Skeletal muscle tissue (tissue), 4 donors: Measurements from ENCODE around the gene EIPR1. TPM values are rescaled to one million over a fixed set of nuclear protein-coding genes. Genes with fewer than 3 reads are reported as not detected.

Experiments used
- H3K27ac ChIP-seq: one replicate; pipeline ENCODE4 v1.7.0; 2013; ENCODE audit warnings: mild to moderate bottlenecking, low read depth, low read length, inconsistent platforms
- H3K27me3 ChIP-seq, 3 donors: one replicate each; pipeline ENCODE4 v1.7.0; 2013; ENCODE audit warnings: low read length in 3 of 3; ENCODE audit not compliant: control insufficient read depth in 3 of 3, insufficient read depth in 3 of 3
- H3K36me3 ChIP-seq, 3 donors: one replicate each; pipeline ENCODE4 v1.7.0; 2013; ENCODE audit warnings: low read length in 3 of 3; ENCODE audit not compliant: control insufficient read depth in 3 of 3, insufficient read depth in 3 of 3
- H3K4me1 ChIP-seq, 3 donors: one replicate each; pipeline ENCODE4 v1.7.0; 2013; ENCODE audit warnings: low read length in 3 of 3, mild to moderate bottlenecking in 3 of 3; ENCODE audit not compliant: control insufficient read depth in 3 of 3, insufficient read depth in 3 of 3
- H3K4me3 ChIP-seq, 3 donors: one replicate each; pipeline ENCODE4 v1.7.0; 2013; ENCODE audit warnings: low read length in 3 of 3
- H3K9ac ChIP-seq, 3 donors: one replicate each; pipeline ENCODE4 v1.7.0; 2013; ENCODE audit warnings: low read length in 3 of 3, mild to moderate bottlenecking in 3 of 3, moderate library complexity in 2 of 3, low read depth in 1 of 3
- H3K9me3 ChIP-seq, 3 donors: one replicate each; pipeline ENCODE4 v1.7.0; 2013; ENCODE audit warnings: low read length in 3 of 3; ENCODE audit not compliant: control insufficient read depth in 3 of 3
- total RNA-seq: library from RNA; depleted of rRNA; stranded (reverse); fragments of >200 nt; gene quantifications from one replicate; pipeline ENCODE4 v1.2.3, GENCODE V29; 2014
- donor health status: Osteomylitis.

The EIPR1 gene
- total RNA-seq, 1 donor from 2014 or later: 12.0 TPM

DNA sequence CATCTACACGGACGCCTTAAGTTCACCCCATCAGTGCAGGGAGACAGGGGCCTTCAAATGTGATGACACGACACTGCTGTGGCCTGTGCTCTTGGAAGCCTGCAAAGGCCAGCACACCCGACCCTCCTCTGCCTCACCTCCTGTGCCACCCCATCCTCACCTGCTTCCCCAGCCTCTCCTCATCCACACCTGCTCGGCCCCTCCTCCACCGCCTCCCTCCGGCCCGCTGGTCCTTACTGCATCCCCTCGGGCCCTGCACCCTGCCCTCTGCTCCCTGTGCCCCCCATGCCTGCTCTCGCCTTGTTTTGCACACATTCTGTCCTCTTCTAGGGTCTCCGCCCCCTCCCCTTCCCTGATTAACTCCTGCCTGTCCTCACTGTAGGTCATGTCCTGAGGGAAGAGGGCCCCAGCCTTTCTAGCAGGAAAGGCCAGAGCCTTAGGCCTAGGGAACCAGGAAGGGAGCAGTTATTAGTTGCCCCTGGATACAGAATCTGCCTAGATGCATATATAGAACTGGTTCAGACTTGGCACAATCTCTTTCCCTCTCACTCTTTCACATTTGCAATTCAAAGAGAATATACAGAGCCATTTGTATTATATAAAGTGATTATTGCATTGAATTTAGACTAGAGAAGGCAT lies 41.3 kb upstream of the EIPR1 start:
- Histone ChIP-seq H3K4me1 (no peaks in the 10 kb centered on the region), H3K27me3 (no peaks in the 10 kb centered on the region), H3K9ac (no peak overlapping the region), H3K27ac (no peak overlapping the region), H3K9me3 (no peaks in the 10 kb centered on the region), H3K36me3 (peaks cover 30 to 52% (median 33%) of the 10 kb centered on the region in 3 donors), H3K4me3 (no peak overlapping the region)

DNA sequence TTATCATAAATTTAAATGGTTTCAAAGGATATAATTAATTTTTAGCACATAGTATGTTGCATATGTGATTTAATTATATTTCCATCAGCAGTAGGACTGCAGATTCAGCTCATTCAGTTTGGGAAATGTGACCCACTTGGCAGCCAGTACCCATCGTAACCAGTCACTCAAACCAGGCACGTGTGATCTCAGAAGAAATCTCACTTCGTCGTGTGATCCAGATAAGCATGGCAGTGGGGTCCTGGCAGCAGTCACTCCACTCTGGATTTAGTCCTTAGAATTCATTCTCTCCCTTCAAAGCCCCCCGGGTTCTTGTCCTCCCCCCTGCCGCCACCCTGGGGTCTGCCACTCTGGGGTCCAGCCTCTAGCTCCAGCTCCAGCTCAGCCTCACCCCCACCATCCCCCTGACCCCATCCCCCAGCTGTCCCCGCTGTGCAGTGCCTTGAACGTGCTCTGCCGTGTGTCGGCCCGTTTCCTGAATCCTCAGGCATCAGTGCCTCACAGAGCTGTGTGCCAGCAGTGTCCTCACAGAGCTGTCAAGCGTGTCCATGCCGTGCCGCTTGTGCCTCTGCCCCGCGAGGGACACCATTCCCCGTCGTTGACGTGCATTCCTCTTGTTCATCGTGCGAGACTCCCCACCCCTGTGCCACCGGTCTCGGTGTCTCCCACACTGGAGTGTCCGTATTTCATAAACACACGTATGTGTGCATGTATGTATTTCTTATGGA lies 36.7 kb upstream of the EIPR1 start:
- no peaks in the 10 kb centered on the region for H3K9me3 ChIP-seq
- no peak overlapping the region for H3K9ac ChIP-seq
- no peak overlapping the region for H3K27ac ChIP-seq
- H3K36me3 ChIP-seq: peaks cover 6 to 21% (median 9%) of the 10 kb centered on the region in 3 donors
- H3K4me1 ChIP-seq: no peaks in the 10 kb centered on the region
- H3K4me3 ChIP-seq: no peak overlapping the region
- H3K27me3 ChIP-seq: no peaks in the 10 kb centered on the region

DNA sequence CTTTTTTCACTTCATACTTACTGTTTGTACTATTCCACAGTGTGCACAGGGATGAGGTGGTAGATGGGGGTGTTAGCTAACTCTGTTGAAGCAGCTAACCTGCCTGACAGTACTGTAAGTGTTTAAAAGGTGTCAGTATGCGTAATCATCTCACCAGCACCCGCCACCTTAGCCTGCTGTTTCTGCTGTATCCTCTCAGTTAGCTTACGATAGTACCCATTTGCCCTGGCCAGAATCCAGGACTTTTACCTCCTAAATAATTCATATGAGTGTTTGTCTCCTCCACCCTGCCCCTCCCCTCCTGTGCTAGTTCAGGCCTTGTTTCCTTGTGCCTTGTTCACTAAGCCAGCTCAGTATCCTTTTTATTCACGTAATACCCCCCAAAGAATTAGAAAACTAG lies 36.1 kb upstream of the EIPR1 start:
- Histone ChIP-seq H3K4me1 (no peaks in the 10 kb centered on the region), H3K27me3 (no peaks in the 10 kb centered on the region), H3K9ac (no peak overlapping the region), H3K9me3 (no peaks in the 10 kb centered on the region), H3K27ac (no peak overlapping the region), H3K4me3 (no peak overlapping the region), H3K36me3 (peaks cover 6 to 20% (median 8%) of the 10 kb centered on the region in 3 donors)

DNA sequence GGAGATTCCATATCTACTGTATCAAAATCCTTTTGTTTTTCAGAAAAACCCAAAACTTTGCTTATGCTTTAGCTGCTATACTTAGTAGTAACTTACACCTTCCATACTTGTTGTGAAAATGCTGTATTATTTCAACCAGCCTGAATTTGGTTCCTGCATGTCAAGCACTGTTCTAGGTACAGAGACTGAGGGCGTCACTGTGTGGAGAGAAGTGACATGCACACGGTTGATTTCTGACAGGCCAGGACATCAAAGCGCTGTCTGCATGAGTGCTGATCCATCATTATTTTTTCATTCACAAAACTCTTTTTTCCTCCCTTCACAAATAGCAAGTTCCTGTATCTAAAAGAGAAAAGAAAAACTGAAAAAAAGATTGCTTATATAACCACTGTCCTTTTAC lies 33.5 kb upstream of the EIPR1 start:
- Histone ChIP-seq H3K4me3 (no peak overlapping the region), H3K36me3 (peaks cover 3 to 17% (median 7%) of the 10 kb centered on the region in 3 donors), H3K9ac (no peak overlapping the region), H3K4me1 (peaks cover 0 to 4% (median 3%) of the 10 kb centered on the region in 3 donors), H3K27ac (no peak overlapping the region), H3K27me3 (no peaks in the 10 kb centered on the region), H3K9me3 (no peaks in the 10 kb centered on the region)

GRCh38 chr2:3409627-3410170 lies 32.1 kb upstream of the EIPR1 start:
- H3K9ac ChIP-seq: no peak overlapping the region
- H3K36me3 ChIP-seq: peaks cover 3 to 6% (median 3%) of the 10 kb centered on the region in 3 donors
- no peak overlapping the region for H3K4me3 ChIP-seq
- H3K27me3 ChIP-seq: no peaks in the 10 kb centered on the region
- no peak overlapping the region for H3K27ac ChIP-seq
- H3K9me3 ChIP-seq: no peaks in the 10 kb centered on the region
- peaks cover 0 to 4% (median 3%) of the 10 kb centered on the region in 3 donors for H3K4me1 ChIP-seq

- Histone ChIP-seq H3K4me3 (no peak overlapping the region), H3K9ac (no peak overlapping the region), H3K27me3 (no peaks in the 10 kb centered on the region), H3K27ac (no peak overlapping the region), H3K4me1 (peaks cover 0 to 4% (median 3%) of the 10 kb centered on the region in 3 donors), H3K9me3 (no peaks in the 10 kb centered on the region), H3K36me3 (peaks cover 0 to 3% (median 0%) of the 10 kb centered on the region in 3 donors)
Observed at GRCh38 chr2:3408781-3409180, 31.2 kb upstream of the EIPR1 start.

DNA sequence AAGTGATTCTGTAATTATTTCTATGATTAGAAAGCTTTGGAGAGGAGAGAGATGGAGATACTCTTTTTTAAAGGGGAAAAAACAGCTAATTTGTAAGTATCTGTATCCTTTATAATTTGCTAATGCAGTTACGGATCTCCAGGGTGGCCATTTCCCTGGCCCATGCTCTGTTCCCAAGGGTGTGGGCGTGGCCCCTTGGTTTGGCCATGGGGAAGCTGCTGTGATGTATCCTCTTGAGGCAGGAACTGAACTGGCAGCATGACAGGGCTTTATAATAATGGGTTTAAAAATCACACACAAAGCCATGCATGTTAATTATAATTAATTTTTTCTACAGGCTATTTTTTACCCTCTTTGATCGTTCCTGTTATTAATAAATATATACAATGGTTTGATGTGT lies 28.9 kb upstream of the EIPR1 start:
- Histone ChIP-seq H3K27me3 (no peaks in the 10 kb centered on the region), H3K4me3 (no peak overlapping the region), H3K4me1 (peaks cover 0 to 4% (median 3%) of the 10 kb centered on the region in 3 donors), H3K36me3 (peaks cover 4 to 12% (median 10%) of the 10 kb centered on the region in 3 donors), H3K9ac (no peak overlapping the region), H3K27ac (no peak overlapping the region), H3K9me3 (no peaks in the 10 kb centered on the region)

GRCh38 chr2:3405876-3406275 lies 28.3 kb upstream of the EIPR1 start:
- Histone ChIP-seq H3K27me3 (no peaks in the 10 kb centered on the region), H3K9me3 (no peaks in the 10 kb centered on the region), H3K4me1 (peaks cover 2 to 8% (median 3%) of the 10 kb centered on the region in 3 donors), H3K4me3 (no peak overlapping the region), H3K9ac (no peak overlapping the region), H3K27ac (no peak overlapping the region), H3K36me3 (peaks cover 7 to 14% (median 12%) of the 10 kb centered on the region in 3 donors)

DNA sequence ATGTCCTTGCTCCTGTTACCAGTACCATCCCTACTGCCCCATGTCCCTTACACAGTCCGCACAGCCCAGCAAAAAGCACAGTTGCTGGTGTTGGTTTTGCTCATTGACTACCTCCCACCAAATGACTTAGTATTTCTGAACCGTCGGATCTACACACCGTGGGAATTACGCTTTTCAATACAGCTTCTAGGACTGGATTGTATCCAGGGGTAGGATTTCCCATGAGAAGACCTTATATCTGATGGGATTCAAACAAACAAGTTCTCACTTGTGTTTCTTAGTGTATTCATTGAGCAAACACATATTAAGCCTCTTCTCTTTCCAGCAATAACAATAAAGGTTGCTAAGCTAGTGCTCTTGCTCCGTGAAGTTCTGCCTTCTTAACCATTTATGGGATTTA lies 27.7 kb upstream of the EIPR1 start:
- peaks cover 3 to 14% (median 7%) of the 10 kb centered on the region in 3 donors for H3K4me1 ChIP-seq
- H3K27ac ChIP-seq: no peak overlapping the region
- peaks cover 8 to 16% (median 12%) of the 10 kb centered on the region in 3 donors for H3K36me3 ChIP-seq
- no peak overlapping the region for H3K9ac ChIP-seq
- no peaks in the 10 kb centered on the region for H3K27me3 ChIP-seq
- no peak overlapping the region for H3K4me3 ChIP-seq
- H3K9me3 ChIP-seq: no peaks in the 10 kb centered on the region

GRCh38 chr2:3404349-3404894 lies 26.8 kb upstream of the EIPR1 start:
- H3K9ac ChIP-seq: no peak overlapping the region
- no peaks in the 10 kb centered on the region for H3K27me3 ChIP-seq
- no peak overlapping the region for H3K27ac ChIP-seq
- H3K9me3 ChIP-seq: no peaks in the 10 kb centered on the region
- peaks cover 9 to 16% (median 12%) of the 10 kb centered on the region in 3 donors for H3K36me3 ChIP-seq
- peaks cover 8 to 22% (median 14%) of the 10 kb centered on the region in 3 donors for H3K4me1 ChIP-seq
- H3K4me3 ChIP-seq: no peak overlapping the region
